Calu3 (cell line): ENCODE data around the gene PARPBP. TPM values are rescaled to one million over a fixed set of nuclear protein-coding genes. Genes with fewer than 3 reads are reported as not detected.
"Not testable (repeated sequence)": the region's sequence is repeated elsewhere in the genome, so short reads cannot be mapped to it uniquely, and the experiment has no call there.

Experiments used
- BruUV-seq: library from RNA; stranded (reverse); fragments of 400-500 nt; replicated peaks from 2 replicates; lab custom pipeline; 2021; lab: Mats Ljungman, UMichigan
- CTCF ChIA-PET: fragments of 300-600 bp; sonication (Branson Sonifier 250); formaldehyde crosslinking; loops from one replicate; lab custom pipeline; 2022; ENCODE audit warnings: antibody characterized with exemption; lab: Charles Lee
- DNase-seq: peaks from one replicate; pipeline ENCODE4 v3.0.0; 2022
- H3K27ac Mint-ChIP-seq: one replicate; pipeline ENCODE4 v1.8.0; 2022; ENCODE audit warnings: mixed read lengths; ENCODE audit not compliant: unreplicated experiment
- H3K27me3 Mint-ChIP-seq: one replicate; pipeline ENCODE4 v1.8.0; 2022; ENCODE audit warnings: mixed read lengths; ENCODE audit not compliant: unreplicated experiment
- H3K36me3 Mint-ChIP-seq: one replicate; pipeline ENCODE4 v1.8.0; 2022; ENCODE audit warnings: mild to moderate bottlenecking, moderate library complexity, mixed read lengths; ENCODE audit not compliant: insufficient read depth, unreplicated experiment
- H3K4me1 Mint-ChIP-seq: one replicate; pipeline ENCODE4 v1.8.0; 2022; ENCODE audit warnings: mild to moderate bottlenecking, low read depth, mixed read lengths; ENCODE audit not compliant: unreplicated experiment
- H3K4me3 Mint-ChIP-seq: one replicate; pipeline ENCODE4 v1.8.0; 2022; ENCODE audit warnings: mild to moderate bottlenecking, low read depth, moderate library complexity, mixed read lengths; ENCODE audit not compliant: unreplicated experiment
- H3K9me3 Mint-ChIP-seq: one replicate; pipeline ENCODE4 v1.8.0; 2022; ENCODE audit warnings: low read depth, mixed read lengths; ENCODE audit not compliant: unreplicated experiment
- intact Hi-C: fragments of 100-400 bp; cut with micrococcal nuclease; formaldehyde crosslinking; loops from one replicate; pipeline ENCODE4 v1.10.0; 2022; ENCODE audit not compliant: unreplicated experiment
- total RNA-seq: library from RNA; stranded (reverse); gene quantifications from 2 replicates; pipeline ENCODE4 v1.2.3, GENCODE V29; 2022
- TF ChIP-seq, protein P1 (sequence below): fragments of 200-600 bp; IDR thresholded peaks from one replicate; pipeline ENCODE4 v1.8.0; 2022; ENCODE audit warnings: antibody characterized with exemption; ENCODE audit not compliant: unreplicated experiment

PARPBP gene
- total RNA-seq, 1 experiment from 2014 or later = 38.0 TPM

- no peaks in the 10 kb centered on the region for H3K27me3 Mint-ChIP-seq
- H3K9me3 Mint-ChIP-seq = no peaks in the 10 kb centered on the region
- CTCF ChIA-PET = no interaction called here
- no peak for DNase-seq
- H3K36me3 Mint-ChIP-seq = no peaks in the 10 kb centered on the region
- H3K4me1 Mint-ChIP-seq = no peaks in the 10 kb centered on the region
- H3K27ac Mint-ChIP-seq = no peak overlapping the region
- no peak overlapping the region for H3K4me3 Mint-ChIP-seq
- TF ChIP-seq, protein P1, sequence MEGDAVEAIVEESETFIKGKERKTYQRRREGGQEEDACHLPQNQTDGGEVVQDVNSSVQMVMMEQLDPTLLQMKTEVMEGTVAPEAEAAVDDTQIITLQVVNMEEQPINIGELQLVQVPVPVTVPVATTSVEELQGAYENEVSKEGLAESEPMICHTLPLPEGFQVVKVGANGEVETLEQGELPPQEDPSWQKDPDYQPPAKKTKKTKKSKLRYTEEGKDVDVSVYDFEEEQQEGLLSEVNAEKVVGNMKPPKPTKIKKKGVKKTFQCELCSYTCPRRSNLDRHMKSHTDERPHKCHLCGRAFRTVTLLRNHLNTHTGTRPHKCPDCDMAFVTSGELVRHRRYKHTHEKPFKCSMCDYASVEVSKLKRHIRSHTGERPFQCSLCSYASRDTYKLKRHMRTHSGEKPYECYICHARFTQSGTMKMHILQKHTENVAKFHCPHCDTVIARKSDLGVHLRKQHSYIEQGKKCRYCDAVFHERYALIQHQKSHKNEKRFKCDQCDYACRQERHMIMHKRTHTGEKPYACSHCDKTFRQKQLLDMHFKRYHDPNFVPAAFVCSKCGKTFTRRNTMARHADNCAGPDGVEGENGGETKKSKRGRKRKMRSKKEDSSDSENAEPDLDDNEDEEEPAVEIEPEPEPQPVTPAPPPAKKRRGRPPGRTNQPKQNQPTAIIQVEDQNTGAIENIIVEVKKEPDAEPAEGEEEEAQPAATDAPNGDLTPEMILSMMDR = no peak
- BruUV-seq = no TSS peak
- intact Hi-C loops = no loop called here
Measured at GRCh38 chr12:102144221-102144620, 24.2 kb downstream of the PARPBP start.

DNA sequence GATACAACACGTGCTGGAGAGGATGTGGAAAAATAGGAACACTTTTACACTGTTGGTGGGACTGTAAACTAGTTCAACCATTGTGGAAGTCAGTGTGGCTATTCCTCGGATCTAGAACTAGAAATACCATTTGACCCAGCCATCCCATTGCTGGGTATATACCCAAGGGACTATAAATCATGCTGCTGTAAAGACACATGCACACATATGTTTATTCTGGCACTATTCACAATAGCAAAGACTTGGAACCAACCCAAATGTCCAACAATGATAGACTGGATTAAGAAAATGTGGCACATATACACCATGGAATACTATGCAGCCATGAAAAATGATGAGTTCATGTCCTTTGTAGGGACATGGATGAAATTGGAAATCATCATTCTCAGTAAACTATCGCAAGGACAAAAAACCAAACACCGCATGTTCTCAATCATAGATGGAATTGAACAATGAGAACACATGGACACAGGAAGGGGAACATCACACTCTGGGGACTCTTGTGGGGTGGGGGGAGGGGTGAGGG, 27.1 kb downstream of the PARPBP start:
- BruUV-seq = not testable (repeated sequence)

GRCh38 chr12:102155206-102155605, 35.2 kb downstream of the PARPBP start:
- H3K27me3 Mint-ChIP-seq, DNase-seq, BruUV-seq, H3K27ac Mint-ChIP-seq, H3K9me3 Mint-ChIP-seq, CTCF ChIA-PET, H3K4me3 Mint-ChIP-seq, H3K36me3 Mint-ChIP-seq, intact Hi-C loops, H3K4me1 Mint-ChIP-seq: not testable (repeated sequence)

More for the DNA sequence above, 27.1 kb downstream of the PARPBP start:
- H3K4me3 Mint-ChIP-seq, H3K27me3 Mint-ChIP-seq, intact Hi-C loops, H3K4me1 Mint-ChIP-seq, DNase-seq, H3K9me3 Mint-ChIP-seq, H3K27ac Mint-ChIP-seq, H3K36me3 Mint-ChIP-seq, CTCF ChIA-PET: not testable (repeated sequence)

- H3K36me3 Mint-ChIP-seq = no peaks in the 10 kb centered on the region
- no peak overlapping the region for H3K4me3 Mint-ChIP-seq
- no peaks in the 10 kb centered on the region for H3K9me3 Mint-ChIP-seq
- no TSS peak for BruUV-seq
- H3K4me1 Mint-ChIP-seq = no peaks in the 10 kb centered on the region
- CTCF ChIA-PET = no interaction called here
- H3K27me3 Mint-ChIP-seq = no peaks in the 10 kb centered on the region
- intact Hi-C loops = no loop called here
- TF ChIP-seq, protein P1 = no peak
- no peak for DNase-seq
- H3K27ac Mint-ChIP-seq = no peak overlapping the region
Measured at GRCh38 chr12:102163383-102163782, 43.4 kb downstream of the PARPBP start.

DNA sequence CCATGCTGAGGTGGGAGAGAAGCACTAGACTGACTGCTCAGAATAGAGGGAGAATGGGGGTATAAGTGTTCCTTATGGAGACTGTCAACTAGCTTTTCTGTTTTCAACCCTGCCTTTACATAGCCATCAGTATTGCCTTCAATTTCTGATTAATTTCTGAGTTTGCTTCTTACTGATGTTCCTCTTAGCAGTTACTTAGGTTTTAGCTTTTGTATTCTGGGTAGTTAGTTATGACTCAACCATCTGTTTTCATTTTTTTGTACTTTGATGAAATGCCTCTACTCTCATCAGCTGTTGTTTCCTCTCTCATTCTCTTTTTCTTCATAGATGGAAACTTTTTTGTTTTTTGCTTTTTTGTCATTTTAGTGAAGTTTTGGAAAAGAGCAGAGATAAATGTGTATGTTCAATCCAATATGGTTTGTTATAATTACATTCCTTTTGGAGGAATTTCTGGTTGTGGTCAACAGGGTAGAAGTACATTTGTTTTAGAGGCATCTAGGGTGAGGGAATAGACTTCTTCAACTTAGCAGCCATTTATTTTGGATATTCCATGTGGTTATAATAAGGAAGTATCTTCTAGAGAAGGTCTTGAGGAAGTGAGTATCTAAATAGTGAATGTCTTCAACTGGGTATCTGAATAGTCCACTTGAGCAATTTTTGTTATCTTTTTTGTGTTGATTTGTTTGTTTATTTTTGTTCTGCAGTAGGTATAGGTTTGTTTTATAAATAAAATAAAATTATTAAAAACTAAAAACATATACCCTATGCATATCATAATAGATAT, 48.0 kb downstream of the PARPBP start:
- H3K4me1 Mint-ChIP-seq = peaks cover 7% of the 10 kb centered on the region
- intact Hi-C loops = no loop called here
- CTCF ChIA-PET = no interaction called here
- H3K36me3 Mint-ChIP-seq = no peaks in the 10 kb centered on the region
- H3K4me3 Mint-ChIP-seq = no peak overlapping the region
- H3K27ac Mint-ChIP-seq = no peak overlapping the region
- no peak for DNase-seq
- H3K9me3 Mint-ChIP-seq = no peaks in the 10 kb centered on the region
- BruUV-seq = no TSS peak
- no peaks in the 10 kb centered on the region for H3K27me3 Mint-ChIP-seq
- TF ChIP-seq, protein P1 = no peak
